AG04449 (cell line): ENCODE results near the gene MDM4.

Experiments used
- CTCF ChIA-PET: fragments of 350-600 bp; formaldehyde crosslinking; extraction: SDS; loops from one replicate; lab custom pipeline; 2021; ENCODE audit warnings: antibody characterized with exemption; lab: Yijun Ruan, JAX
- POLR2A ChIA-PET: fragments of 400-600, 350-600 bp; formaldehyde crosslinking; extraction: SDS; loops from one replicate; lab custom pipeline; 2020; ENCODE audit warnings: antibody characterized with exemption, inconsistent platforms; lab: Yijun Ruan, JAX
- DNase-seq: peaks from one replicate; pipeline ENCODE4 v3.0.0-alpha.2; 2010; ENCODE audit warnings: low read depth, low spot score
- H3K4me3 ChIP-seq: 2 replicates; pipeline ENCODE4 v1.5.1; 2011; ENCODE audit warnings: low read depth, mild to moderate bottlenecking, control low read depth, low read length
- TF ChIP-seq, protein P1 (sequence below): IDR thresholded peaks from one replicate; pipeline ENCODE4 v1.5.1; 2011; ENCODE audit warnings: mild to moderate bottlenecking, moderate library complexity, low read length, control low read depth, inconsistent platforms; ENCODE audit not compliant: insufficient read depth; ENCODE audit errors: missing control alignments

The MDM4 gene

GRCh38 chr1:204494281-204495077 is 21.7 kb upstream of the MDM4 start, which contains the start of gene PIK3C2B:
Gene PIK3C2B, minus strand, starts transcription at chr1:204494805. Its CDS starts 25,003 bp downstream, at chr1:204469802.
- TF ChIP-seq, protein P1, sequence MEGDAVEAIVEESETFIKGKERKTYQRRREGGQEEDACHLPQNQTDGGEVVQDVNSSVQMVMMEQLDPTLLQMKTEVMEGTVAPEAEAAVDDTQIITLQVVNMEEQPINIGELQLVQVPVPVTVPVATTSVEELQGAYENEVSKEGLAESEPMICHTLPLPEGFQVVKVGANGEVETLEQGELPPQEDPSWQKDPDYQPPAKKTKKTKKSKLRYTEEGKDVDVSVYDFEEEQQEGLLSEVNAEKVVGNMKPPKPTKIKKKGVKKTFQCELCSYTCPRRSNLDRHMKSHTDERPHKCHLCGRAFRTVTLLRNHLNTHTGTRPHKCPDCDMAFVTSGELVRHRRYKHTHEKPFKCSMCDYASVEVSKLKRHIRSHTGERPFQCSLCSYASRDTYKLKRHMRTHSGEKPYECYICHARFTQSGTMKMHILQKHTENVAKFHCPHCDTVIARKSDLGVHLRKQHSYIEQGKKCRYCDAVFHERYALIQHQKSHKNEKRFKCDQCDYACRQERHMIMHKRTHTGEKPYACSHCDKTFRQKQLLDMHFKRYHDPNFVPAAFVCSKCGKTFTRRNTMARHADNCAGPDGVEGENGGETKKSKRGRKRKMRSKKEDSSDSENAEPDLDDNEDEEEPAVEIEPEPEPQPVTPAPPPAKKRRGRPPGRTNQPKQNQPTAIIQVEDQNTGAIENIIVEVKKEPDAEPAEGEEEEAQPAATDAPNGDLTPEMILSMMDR = peak; percentile 73
- no peak for DNase-seq
- CTCF ChIA-PET = interaction anchor here (1.0 to 19.8 kb wide), 17 partner anchors 11 to 332 kb away, joined by 3 to 1052 read pairs (median 4); no protein-coding TSS in a partner anchor
- POLR2A ChIA-PET = interaction anchor here (0.8 to 1.8 kb wide), 9 partner anchors 8 to 94 kb away, joined by 3 to 7 read pairs (median 3); no protein-coding TSS in a partner anchor
- peak within 1 kb of the TSS; percentile 94 for H3K4me3 ChIP-seq

DNA sequence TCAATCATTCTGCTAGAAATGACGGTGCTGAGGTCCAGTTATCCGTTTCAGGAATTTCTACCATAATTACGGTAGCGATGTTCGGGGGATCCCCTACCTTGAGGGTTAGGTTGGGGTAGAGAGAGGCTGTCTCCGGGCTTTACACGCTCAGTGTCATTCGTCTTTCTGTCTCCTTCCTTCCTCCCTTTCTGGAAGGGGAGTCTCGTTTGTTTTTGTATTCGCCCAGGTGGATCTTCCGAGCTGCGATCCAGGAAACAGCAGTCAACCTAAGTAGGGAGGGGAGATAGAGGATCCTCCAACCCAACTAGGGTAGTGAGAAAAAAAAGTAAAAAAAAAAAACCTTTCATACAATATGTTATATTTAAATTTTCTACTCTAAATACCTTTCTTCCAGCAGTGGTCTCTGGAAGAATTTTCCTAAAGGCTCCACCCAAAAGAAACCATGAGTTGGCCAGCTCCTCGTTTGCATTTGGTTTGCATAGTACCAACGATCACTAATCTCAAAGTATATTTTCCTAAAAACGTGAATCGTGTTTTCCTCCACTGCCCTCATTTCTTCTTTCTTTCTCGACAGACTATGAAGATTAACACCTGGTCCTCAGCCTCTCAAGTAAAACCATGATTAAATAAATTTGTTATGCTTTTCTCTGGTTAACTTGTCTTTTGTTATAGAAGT is 21.0 kb upstream of the MDM4 start:
- peak overlapping the region; percentile 94 for H3K4me3 ChIP-seq
- ChIA-PET POLR2A (interaction anchor here (0.6 to 1.8 kb wide), 3 partner anchors 12 to 323 kb away, joined by 3 to 7 read pairs (median 4); no protein-coding TSS in a partner anchor), CTCF (interaction anchor here (1.2 to 19.8 kb wide), 13 partner anchors 10 to 332 kb away, joined by 3 to 1052 read pairs (median 4); no protein-coding TSS in a partner anchor)
- no peak for DNase-seq
- TF ChIP-seq, protein P1 = no peak

- no peak overlapping the region for H3K4me3 ChIP-seq
- POLR2A ChIA-PET = interaction anchor here (0.6 kb wide), 1 partner anchor 323 kb away, joined by 4 read pairs; no protein-coding TSS in a partner anchor
- no peak for DNase-seq
- CTCF ChIA-PET = interaction anchor here (0.7 to 19.8 kb wide), 7 partner anchors 10 to 333 kb away, joined by 3 to 1052 read pairs (median 8); no protein-coding TSS in a partner anchor
- TF ChIP-seq, protein P1 = no peak
Observed at GRCh38 chr1:204495777-204496176, 20.4 kb upstream of the MDM4 start.

GRCh38 chr1:204498981-204499380 is 17.2 kb upstream of the MDM4 start:
- DNase-seq = no peak
- ChIA-PET CTCF (interaction anchor here (0.6 to 19.8 kb wide), 5 partner anchors 7 to 285 kb away, joined by 3 to 1052 read pairs (median 94); partner anchors contain the start of gene GOLT1A), POLR2A (interaction anchor here (0.7 kb wide), 1 partner anchor 296 kb away, joined by 3 read pairs; no protein-coding TSS in a partner anchor)
- TF ChIP-seq, protein P1 = no peak
- no peak overlapping the region for H3K4me3 ChIP-seq

- DNase-seq = no peak
- no peak overlapping the region for H3K4me3 ChIP-seq
- CTCF ChIA-PET = interaction anchor here (1.2 to 19.8 kb wide), 6 partner anchors 6 to 286 kb away, joined by 3 to 1052 read pairs (median 50); partner anchors contain the start of gene GOLT1A
- POLR2A ChIA-PET = no interaction called here
- TF ChIP-seq, protein P1 = no peak
Observed at GRCh38 chr1:204499511-204500468, 16.4 kb upstream of the MDM4 start.
